GM21786 (cell line): ENCODE results near the gene OR2T10.
"Not testable (repeated sequence)": the region's sequence is repeated elsewhere in the genome, so short reads cannot be mapped to it uniquely, and the experiment has no call there.

Experiments used
- ATAC-seq: cut with Tn5 transposase; IDR thresholded peaks from one replicate; pipeline ENCODE4 v1.9.1; 2021; ENCODE audit not compliant: unreplicated experiment

Gene OR2T10

GRCh38 chr1:248597589-248597988 is at the start of gene OR2T10:
Gene OR2T10 (minus strand): TSS chr1:248597700. CDS start chr1:248593768, 3,932 bp downstream.
- ATAC-seq, result no peak

- ATAC-seq, result not testable (repeated sequence)
These were observed 47.7 kb upstream of the OR2T10 start, which contains the start of gene OR2T35 for GRCh38 chr1:248645178-248645577. Gene OR2T35 (minus strand): TSS chr1:248645278. CDS start chr1:248639258, 6,020 bp downstream.

- ATAC-seq, result peak; percentile 60
These were observed 45.6 kb upstream of the OR2T10 start for GRCh38 chr1:248642971-248643651.

- ATAC-seq, result not testable (repeated sequence)
These were observed 44.1 kb upstream of the OR2T10 start for GRCh38 chr1:248641583-248641982.

GRCh38 chr1:248640906-248641305 is 43.4 kb upstream of the OR2T10 start:
- ATAC-seq, result peak; percentile 43

- peak; percentile 33 for ATAC-seq
These were observed 42.2 kb upstream of the OR2T10 start for GRCh38 chr1:248639652-248640051.

- not testable (repeated sequence) for ATAC-seq
These were observed 39.1 kb upstream of the OR2T10 start for GRCh38 chr1:248636612-248637011.

GRCh38 chr1:248634991-248635390 is 37.5 kb upstream of the OR2T10 start, which contains the start of gene OR2T11:
Gene OR2T11 (minus strand): TSS chr1:248635091. CDS start chr1:248627128, 7,963 bp downstream.
- not testable (repeated sequence) for ATAC-seq

GRCh38 chr1:248631354-248632008 is 34.0 kb upstream of the OR2T10 start:
- no peak for ATAC-seq

GRCh38 chr1:248630551-248630950 is 33.1 kb upstream of the OR2T10 start:
- ATAC-seq, result no peak

- ATAC-seq, result peak; percentile 99
These were observed 30.7 kb upstream of the OR2T10 start for GRCh38 chr1:248627971-248628844.

- ATAC-seq, result no peak
These were observed 28.5 kb upstream of the OR2T10 start for GRCh38 chr1:248625971-248626370.

GRCh38 chr1:248625166-248625565 is 27.7 kb upstream of the OR2T10 start:
- ATAC-seq, result no peak

GRCh38 chr1:248622570-248623001 is 25.1 kb upstream of the OR2T10 start:
- ATAC-seq, result peak; percentile 95

- no peak for ATAC-seq
These were observed 24.3 kb upstream of the OR2T10 start for GRCh38 chr1:248621770-248622169.

GRCh38 chr1:248618878-248619277 is 21.4 kb upstream of the OR2T10 start:
- ATAC-seq, result peak; percentile 43

GRCh38 chr1:248618119-248618518 is 20.6 kb upstream of the OR2T10 start:
- no peak for ATAC-seq

- ATAC-seq, result peak; percentile 38
These were observed 16.2 kb upstream of the OR2T10 start for GRCh38 chr1:248613742-248614141.

- no peak for ATAC-seq
These were observed 14.4 kb upstream of the OR2T10 start for GRCh38 chr1:248611883-248612414.

- no peak for ATAC-seq
These were observed 12.8 kb upstream of the OR2T10 start for GRCh38 chr1:248610301-248610700.

GRCh38 chr1:248599396-248599795 is 1.9 kb upstream of the OR2T10 start:
- ATAC-seq, result no peak
